SK-N-MC (cell line): ENCODE data around the gene LEF1.

Experiments
- EZH2 ChIP-seq: fragments of 200-600 bp; sonication (generic); IDR thresholded peaks from one replicate; pipeline ENCODE4 v1.6.1; 2017; ENCODE audit warnings: antibody characterized with exemption
- FOXP2 ChIP-seq: optimal IDR thresholded peaks from 2 replicates; pipeline ENCODE3; 2011; ENCODE audit warnings: mild to moderate bottlenecking, moderate library complexity; ENCODE audit not compliant: insufficient read depth; ENCODE audit errors: extremely low read length, control extremely low read depth
- POLR2AphosphoS5 ChIP-seq: IDR thresholded peaks from 2 replicates; pipeline ENCODE4 v1.6.1; 2012; ENCODE audit warnings: mild to moderate bottlenecking, low read depth, low read length, borderline replicate concordance

DNA sequence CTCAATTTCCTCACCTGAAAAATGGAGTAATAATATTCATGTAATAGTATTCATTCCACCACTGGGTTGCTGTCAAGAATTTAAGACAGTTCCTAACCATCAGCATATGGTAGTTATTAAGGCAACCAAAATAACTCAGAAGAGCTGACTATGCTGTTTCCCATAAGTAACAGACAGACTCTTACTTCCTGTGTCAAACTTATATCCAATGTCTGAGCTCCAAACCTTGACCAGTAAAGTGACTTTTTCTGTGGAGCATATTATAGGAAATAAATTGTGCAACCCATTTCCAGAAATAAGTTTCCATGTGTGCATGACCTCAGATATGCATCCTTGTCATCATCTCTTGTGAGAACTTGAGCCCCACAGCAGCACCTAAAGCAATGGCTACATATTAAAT lies 100.3 kb downstream of the LEF1 start:
- no peak for TF ChIP-seq EZH2
- TF ChIP-seq POLR2AphosphoS5, result peak; percentile 30; the same call in 1 of the 2 replicates
- no peak for TF ChIP-seq FOXP2
